MV-4-11 (cell line): ENCODE results near the gene NCKAP5L.
A peak's percentile ranks its signal among the peaks of the same experiment; 100 is the strongest.
"Not testable (repeated sequence)": the region's sequence is repeated elsewhere in the genome, so short reads cannot be mapped to it uniquely, and the experiment has no call there.

ENCODE experiments used
- DNase-seq: peaks from one replicate; lab custom pipeline; 2025; lab: John Stamatoyannopoulos, UW

The NCKAP5L gene

GRCh38 chr12:49828133-49829091 is at the start of gene NCKAP5L:
Gene NCKAP5L, minus strand, starts transcription at chr12:49828413. Its CDS starts 24,369 bp downstream, at chr12:49804044.
- DNase-seq = peak; percentile 93

GRCh38 chr12:49877066-49877465 is 48.9 kb upstream of the NCKAP5L start:
- no peak for DNase-seq

- no peak for DNase-seq
Observed at GRCh38 chr12:49876070-49876469, 47.9 kb upstream of the NCKAP5L start.

- DNase-seq = no peak
Observed at GRCh38 chr12:49875115-49875720, 47.0 kb upstream of the NCKAP5L start.

GRCh38 chr12:49874142-49874897 is 46.1 kb upstream of the NCKAP5L start:
- no peak for DNase-seq

- DNase-seq = no peak
Observed at GRCh38 chr12:49873361-49873934, 45.2 kb upstream of the NCKAP5L start.

- DNase-seq = no peak
Observed at GRCh38 chr12:49872781-49873181, 44.6 kb upstream of the NCKAP5L start.

GRCh38 chr12:49872381-49872780 is 44.2 kb upstream of the NCKAP5L start:
- no peak for DNase-seq

GRCh38 chr12:49871811-49872251 is 43.6 kb upstream of the NCKAP5L start:
- not testable (repeated sequence) for DNase-seq

- no peak for DNase-seq
Observed at GRCh38 chr12:49871263-49871561, 43.0 kb upstream of the NCKAP5L start.

GRCh38 chr12:49870501-49871262 is 42.5 kb upstream of the NCKAP5L start:
- no peak for DNase-seq

- no peak for DNase-seq
Observed at GRCh38 chr12:49869816-49870500, 41.7 kb upstream of the NCKAP5L start.

GRCh38 chr12:49868952-49869815 is 41.0 kb upstream of the NCKAP5L start:
- no peak for DNase-seq

- DNase-seq = no peak
Observed at GRCh38 chr12:49868449-49868848, 40.2 kb upstream of the NCKAP5L start.

GRCh38 chr12:49867570-49868341 is 39.5 kb upstream of the NCKAP5L start:
- no peak for DNase-seq

- DNase-seq = peak; percentile 26
Observed at GRCh38 chr12:49866859-49867569, 38.8 kb upstream of the NCKAP5L start.

- no peak for DNase-seq
Observed at GRCh38 chr12:49865782-49866135, 37.5 kb upstream of the NCKAP5L start.

GRCh38 chr12:49865109-49865781 is 37.0 kb upstream of the NCKAP5L start:
- no peak for DNase-seq
